HL-60/S4 treated with retinoic acid at 250 ng/mL for 4 days and 3 days (cell line): ENCODE measurements around the gene JUN.

Source experiments
- in situ Hi-C: fragments of 300-500 bp; cut with MboI; formaldehyde crosslinking; loops from 2 replicates; pipeline ENCODE4 v1.7.0; 2022; ENCODE audit warnings: low sequenced_read_pairs

JUN gene

DNA sequence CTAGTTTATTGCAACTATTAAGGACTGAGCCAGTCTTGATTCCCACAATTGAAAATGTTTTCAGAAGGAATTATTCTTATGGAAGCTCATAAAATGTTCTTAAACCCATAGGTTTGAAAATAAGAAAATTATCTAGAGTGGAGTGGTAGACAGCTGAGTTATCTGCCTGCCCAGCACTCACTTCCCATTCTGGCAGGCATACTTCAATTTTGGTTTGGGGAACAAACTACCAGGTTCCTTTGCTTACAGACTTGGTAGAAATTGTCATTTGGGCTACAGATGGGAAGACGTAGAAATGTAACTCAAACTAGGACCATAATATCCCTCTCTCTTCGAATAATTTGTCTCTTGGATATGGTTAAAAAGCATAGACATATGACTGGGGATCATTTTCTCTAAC lies 18.4 kb downstream of the JUN start:
- in situ Hi-C loops = no loop called here

DNA sequence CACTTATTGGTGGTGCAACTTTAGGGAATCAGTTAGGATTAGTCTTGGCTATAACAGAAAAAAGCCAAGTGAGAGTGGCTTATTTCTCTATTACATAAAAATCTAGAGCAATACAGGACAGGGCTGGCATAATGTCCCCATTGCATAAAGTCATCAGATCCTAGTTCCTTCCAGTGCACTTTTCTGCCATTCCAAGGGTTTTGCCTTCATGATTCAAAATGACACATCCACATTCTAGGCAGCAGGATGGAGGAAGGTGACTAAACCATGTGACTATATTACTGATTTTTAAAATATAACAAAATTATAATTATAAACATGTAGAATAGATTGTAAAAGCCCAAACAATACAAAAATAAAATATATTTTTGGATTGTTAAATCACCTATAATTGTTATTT lies 18.8 kb downstream of the JUN start:
- in situ Hi-C loops = no loop called here

DNA sequence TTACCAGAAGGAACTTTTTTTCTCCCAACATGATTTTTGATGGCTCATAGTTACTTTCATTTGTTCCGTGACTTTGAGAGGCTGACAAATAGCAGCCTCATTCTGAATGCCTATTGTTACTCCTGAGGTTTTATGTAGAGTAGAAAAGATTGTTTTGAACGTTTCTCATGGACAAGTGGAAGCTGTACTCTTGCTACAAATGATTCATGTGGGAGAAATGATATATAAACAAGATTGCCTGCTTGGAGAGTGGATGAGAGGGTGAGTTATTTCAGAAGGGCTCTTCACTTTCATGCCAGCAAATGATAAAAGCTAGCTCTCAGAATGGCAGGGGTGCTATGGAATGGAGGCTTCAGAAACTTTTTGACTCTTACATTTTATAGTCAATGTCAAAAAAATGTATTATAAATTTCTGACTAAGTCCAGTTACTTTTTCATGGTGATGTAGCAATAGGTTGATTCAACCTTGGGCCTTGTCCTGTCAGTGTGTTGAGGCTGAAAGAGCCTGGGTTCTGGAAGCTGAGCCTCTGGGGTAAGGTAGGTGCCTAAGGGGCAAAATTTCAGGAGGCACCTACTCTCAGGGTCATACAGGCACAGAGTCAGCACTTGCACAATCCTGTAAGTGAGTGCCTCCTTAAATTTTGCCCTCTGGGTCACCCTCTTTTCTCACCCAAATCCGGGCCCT lies 19.4 kb downstream of the JUN start:
- in situ Hi-C loops = no loop called here

DNA sequence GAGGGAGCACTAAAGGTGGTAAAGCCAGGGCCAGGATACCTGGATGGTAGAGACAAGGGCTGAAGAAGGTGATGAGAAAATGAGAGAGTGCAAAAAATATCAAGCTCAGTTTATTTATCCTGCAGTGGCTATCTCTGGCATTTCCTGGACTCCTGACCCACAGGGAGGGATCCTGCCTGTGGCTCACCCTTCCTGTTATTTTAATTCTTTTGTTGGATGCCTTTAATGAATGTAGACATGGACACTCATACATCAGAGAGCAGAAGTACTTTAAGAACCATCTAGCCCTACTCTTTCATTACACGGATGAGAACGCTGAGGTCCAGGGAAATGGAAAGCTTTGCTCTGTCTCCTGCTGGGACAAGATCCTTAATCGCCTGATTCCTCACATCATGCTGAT lies 20.6 kb downstream of the JUN start:
- in situ Hi-C loops = no loop called here

DNA sequence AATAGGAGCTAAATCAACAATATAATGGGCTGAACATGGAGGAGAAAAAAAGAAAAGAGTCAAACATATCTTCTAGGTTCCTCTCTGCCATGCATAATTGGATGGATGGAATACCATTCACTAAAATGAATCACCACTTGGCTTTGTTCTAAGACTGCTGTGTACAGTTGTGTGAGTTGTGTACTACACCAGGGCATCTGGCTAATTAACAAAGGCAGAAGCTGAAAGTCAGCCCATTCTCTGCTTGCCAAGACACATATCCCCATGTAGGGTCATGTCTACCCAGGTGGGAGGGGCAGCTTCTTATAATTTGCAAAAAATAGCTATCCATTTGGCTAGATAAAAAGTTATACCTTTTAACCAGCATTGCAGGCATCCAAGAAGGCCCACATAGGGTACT lies 21.0 kb downstream of the JUN start:
- in situ Hi-C loops = no loop called here

DNA sequence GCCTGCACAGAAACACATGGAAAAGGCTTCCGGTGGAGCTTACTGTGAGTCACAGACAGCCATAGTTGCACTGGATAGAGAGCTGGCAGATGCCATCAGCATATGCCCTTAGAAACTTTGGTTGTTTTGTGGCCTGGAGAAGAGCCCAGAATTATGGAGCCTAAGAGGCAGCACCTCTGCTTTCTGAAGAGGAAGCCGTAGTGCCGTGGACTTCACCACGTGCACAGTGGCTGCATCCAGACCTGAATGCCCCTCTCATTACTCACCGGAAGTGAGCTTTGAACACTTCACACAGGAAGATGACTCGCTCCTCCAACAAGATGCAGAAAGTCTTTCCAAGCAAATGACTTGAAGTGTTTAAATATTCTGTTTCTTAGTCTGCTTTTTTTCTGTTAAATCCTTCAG lies 28.4 kb downstream of the JUN start:
- in situ Hi-C loops = no loop called here

DNA sequence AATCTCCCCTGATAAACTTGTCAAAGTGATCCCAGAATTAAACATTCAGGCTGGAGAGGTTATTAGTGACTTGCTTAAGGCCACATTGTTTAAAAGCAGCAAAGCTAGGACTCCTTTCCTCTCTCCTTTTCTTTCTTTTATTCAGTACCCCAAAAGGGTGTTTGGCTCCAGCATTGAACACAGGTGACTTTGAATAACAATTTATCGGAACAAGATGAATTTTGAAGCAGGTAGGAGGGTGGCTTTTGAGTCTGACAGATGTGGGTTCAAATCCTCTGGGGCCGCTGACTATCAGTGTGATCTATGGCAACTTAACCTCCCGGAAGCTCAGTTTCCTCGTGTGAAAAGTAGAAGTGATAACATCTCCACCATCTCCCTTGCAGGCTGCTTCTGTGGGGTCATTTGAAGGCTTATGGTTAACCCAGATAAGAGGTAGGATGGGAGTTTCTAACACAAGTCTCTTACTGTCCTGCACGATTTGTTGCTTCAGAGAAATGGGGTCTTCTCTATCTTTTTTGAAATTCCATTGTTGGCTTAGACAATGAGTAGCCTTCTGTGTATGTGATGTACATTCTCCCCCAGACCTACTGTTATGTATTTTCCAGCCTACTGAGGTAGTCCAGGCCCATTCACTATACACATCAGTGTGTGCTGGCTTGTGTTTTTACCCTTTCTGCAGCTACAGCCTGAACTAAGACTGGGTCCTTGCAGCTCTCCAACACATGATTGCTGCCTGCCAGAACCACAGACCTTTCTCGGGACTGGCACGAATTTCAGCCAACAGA lies 29.0 kb downstream of the JUN start:
- in situ Hi-C loops = no loop called here

DNA sequence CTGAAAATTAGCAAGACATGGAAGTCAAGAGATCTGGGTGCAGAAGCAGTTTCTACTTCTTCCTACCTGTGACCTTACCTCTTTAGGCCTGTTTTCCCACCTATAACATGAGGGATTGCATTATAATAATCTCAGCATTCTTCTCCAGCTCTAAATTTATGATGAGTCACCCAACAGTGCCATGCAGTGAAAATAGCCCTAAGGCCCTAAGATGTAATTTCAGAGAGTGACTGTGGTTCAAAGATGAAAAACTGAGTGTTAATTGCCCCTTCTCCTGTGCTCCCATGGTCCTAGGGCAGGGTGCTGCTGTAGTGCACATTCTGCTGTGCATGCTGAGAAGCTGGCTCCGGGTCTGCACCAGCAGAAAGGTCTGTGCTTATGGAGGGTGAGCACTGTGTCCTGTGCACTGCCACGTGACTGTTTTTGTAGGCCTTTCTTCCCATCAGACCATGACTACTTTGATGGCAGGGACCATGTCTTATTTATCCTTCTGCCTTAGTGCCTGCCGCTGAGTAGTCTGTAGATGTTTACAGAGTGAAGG lies 29.7 kb downstream of the JUN start:
- in situ Hi-C loops = no loop called here

DNA sequence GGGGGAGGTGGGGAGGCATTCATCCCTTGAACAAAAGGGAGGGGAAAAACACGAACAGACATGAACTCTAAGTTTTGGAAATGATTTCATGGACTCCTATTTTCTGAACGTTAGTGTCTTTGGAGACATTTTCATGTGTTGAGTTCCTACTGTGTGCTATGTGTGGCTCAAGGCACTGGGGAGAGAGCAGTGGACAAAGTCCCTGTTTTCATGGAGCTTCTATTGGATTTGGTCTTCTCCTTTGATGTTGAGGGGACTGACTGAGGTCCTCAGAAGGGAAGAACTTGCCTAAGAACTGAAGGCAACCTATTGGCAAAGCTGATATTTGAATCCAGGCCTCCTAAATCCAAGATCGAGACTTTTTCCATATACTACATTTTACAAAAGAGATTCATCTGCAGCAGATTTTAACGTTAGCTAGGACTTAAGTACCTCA lies 30.4 kb downstream of the JUN start:
- in situ Hi-C loops = no loop called here

DNA sequence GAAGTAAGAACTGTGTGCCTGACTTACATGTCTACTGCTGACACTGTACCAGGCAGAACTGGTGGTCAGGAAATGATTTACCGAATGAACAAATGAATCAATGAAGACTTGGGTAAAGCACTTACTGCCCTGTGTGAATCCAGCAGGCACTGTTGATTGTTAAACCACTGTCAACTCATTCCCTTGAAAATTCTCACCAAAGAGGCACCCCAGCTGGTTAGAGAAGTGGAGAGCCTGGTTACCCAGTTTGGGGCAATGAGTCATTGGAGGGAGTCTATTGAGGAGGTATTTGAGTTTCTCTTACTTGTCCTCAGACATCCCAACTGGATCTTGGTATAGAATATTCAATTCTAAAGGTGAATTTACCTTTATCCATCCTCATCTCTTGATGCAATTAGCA lies 34.2 kb downstream of the JUN start:
- in situ Hi-C loops = no loop called here

DNA sequence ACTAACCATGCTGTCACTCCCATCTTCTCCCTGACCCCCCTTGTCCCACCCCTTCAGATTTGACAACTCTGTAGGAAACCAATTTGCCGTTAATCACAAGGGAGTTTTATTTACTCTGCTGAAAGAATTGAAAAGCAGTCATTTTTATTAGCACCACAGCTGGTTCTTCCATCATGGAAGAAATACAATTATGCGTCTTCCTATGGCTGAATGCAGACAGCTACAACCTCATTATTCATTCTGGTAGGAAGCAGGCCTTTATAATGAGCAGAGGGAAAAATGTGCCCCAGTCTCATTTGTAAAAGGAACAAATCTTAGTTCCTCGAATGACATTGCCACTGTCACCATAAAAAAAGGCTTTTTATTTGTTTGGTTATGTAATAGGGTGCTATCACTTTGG lies 35.2 kb downstream of the JUN start:
- in situ Hi-C loops = no loop called here

DNA sequence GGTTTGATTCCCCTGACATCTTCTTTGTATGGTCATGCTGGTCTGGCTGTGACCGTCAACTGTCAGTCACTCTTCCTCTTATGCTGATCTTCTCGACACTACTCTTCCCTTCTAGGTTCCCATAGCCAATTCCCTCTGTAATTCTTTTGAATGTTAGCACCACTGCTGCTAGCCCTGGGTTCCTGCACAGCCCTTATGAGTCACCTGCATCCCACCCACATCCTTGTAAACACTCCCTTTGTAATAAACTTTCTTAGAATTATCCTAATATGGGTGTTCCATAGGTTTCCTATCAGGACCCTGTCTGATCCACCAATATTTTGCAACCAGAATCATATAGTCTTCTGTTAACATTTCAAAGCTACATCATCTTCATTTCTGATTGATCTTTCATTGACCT lies 37.1 kb downstream of the JUN start:
- in situ Hi-C loops = no loop called here

DNA sequence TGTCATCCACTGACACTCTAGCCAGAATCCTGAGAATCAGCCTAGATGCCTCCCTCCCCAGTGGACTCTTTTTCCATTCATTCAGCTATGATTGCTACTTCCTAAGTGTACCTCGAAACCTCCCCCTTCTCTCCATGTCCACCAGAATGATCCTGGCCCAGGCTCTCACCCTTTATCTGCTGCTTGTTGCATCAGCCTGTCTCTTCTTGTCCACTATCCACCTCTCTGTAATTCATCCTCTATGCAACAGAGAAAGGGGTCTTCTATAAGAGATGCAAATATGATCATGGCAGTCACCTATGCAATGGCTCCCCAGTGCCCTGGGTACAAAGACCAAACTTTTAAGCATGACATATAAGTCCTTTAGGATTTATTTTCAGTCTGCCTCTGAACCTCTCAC lies 37.7 kb downstream of the JUN start:
- in situ Hi-C loops = no loop called here

DNA sequence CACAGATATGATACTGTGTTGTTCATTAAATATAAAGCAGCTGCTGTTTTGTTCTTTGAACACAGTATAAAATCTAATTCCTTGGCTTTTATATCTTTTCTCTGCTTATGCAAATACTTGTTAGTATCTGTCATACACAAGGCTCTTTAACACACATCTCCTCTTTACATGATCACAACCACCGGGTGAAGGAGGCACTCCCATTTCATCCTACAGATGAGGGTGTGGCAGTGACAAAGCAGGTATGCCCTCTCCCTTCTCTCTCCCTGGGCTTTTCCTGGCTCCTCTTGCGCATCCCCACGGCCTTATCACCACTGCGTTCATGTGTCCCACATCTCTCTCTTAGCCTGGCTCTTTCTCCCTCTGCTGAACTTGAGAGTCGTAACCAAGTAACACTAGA lies 38.2 kb downstream of the JUN start:
- in situ Hi-C loops = no loop called here

DNA sequence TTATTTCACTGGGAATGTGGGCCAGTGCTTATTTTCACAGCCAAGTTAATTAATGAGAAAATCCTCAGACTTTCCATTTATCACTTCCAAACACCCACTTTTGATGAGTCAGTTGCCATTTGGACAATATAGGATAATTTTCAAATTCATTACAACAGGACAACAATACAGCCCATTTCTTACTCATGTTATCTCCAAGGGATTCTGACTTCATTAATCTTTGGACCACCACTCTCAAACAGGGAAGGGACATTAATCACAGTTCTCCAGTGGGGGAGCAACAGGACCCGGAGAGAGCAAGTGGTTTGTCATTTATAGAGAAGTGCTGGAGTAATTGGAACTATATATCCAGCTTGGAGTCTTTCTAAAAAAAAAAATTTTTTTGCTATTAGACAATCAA lies 38.7 kb downstream of the JUN start:
- in situ Hi-C loops = no loop called here

DNA sequence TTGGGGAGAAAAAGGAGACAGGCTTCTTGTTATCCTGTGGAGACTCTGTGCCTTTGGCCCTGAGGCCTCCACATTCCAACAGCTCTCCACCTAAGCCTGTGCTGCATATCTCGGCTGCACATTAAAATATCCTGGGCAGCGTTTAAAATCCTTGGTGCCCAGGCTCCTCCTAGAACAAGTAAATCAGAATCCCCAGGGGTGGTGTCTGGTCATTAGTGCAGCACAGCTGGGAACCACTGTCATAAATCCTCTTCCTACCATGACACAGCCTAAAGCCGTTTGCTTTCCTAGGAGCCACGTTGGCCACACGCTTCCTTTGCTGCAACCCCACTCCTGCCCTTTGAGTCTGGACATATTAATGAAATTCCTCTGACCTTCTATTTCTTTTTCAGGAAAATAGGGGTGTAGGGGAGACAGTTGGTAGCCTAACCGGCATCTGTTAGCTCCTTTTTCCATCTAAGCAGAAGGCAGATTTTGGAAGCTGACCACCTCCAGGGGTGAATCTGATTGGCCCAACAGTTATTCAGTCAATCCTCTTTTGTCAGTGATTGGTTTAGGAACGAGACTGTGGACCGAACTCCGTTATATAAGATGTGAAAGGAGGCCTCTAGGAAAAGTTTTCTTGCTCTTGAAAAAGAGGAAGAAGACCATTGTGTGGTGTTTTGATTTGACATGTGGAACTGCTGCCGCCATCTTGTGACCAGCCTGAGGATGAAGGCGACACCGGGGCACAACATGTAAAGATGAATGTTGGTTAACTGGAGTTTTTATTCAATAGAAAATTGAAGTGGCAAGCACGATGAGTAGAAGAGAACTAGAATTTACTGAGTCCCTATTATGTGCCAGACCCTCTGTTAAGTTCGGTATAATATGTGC lies 41.9 kb downstream of the JUN start:
- in situ Hi-C loops = no loop called here

DNA sequence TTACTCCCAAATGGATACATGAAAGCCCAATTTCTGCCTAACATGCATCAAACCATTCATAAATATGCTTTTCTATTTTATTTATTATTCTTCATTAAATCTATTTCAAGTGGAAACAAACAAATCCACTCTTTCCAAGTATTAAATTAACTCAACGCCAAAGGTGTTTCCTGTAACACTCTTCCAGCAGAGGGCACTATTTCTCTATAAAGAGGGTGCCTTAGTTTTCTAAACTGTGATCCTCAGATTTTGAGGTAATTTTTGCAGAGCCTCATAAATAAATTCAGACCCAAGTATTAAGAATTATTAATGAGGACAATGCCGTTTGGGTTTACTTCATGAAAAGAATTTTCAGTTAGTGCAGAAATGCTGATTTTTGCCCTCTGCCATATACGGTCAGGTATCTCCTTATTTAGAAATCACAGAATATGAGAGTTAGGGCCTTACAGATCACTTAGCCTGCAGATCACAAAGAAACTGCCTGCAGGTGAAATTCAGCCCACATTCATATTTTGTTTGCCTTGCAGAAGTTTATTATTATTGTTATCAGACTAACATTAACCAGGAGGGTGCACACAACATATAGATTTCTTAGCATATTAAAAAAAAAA lies 43.9 kb downstream of the JUN start:
- in situ Hi-C loops = no loop called here

DNA sequence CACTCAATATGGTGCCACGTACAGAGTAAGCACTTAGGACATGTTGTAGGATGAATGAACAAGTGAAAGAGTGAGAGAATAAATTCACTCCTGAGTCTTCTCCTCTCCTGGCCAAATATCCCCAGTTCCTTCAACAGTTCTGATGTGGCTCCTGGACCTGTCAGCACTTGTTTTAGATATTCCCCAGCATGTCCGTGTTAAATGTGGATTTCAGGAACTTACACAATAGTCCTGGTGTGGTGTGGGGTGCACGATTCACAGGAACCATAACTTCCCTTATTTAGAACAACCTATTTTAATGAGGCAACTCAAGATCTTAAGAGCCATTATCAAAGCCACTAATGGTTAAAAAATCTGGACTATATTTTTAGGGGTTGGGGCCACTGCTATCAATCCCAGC lies 45.0 kb downstream of the JUN start:
- in situ Hi-C loops = no loop called here

DNA sequence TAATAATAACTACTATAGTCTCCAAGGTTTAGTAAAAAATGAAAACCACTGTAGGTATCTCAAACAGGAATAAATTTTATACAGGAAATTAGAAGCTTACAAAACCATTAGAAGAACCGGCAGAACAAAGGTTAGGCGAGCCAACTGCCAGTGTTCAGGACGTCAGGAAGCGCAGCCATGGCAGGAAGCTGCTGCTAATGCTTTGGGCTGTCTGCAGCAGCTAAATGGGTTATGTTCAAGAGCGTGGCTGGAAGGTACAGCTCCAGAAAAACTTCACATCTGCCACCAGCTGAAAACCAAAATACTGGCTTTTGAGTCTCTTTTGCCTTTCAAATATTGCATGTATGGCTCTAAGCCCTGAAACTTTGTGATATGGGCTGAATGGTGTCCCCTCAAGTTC lies 48.3 kb downstream of the JUN start:
- in situ Hi-C loops = no loop called here

DNA sequence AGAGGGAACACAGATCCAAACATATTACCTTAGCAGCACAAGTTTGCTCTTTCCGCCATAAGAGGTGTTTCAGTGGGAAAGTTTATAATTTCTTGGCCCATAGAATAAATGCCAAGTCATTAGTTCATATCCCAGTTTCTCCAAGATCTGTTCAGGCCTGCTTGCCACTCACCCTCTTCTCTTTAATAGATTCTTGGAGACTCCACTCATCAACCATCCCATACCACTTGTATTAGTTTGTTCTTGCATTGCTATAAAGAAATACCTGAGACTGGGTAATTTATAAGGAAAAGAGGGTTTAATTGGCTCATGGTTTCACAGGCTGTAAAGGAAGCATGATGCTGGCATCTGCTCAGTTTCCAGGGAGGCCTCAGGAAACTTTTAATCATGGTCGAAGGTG lies 49.2 kb downstream of the JUN start:
- in situ Hi-C loops = no loop called here
